ENCODE results near the gene COL15A1. TPM values are rescaled to one million over a fixed set of nuclear protein-coding genes. Genes with fewer than 3 reads are reported as not detected.

The COL15A1 gene
- total and polyA plus RNA-seq, 2 of the 8 experiments (the other 6 are each of a cell fraction or from before 2014, with no cell fraction given) = 0.12 to 0.15 TPM

GRCh38 chr9:98921732-98922131, 22.0 kb upstream of the COL15A1 start (continued):
- TF ChIP-seq SP2 (IDR thresholded peaks at IDR 0.05; ENCODE audit: low read length) = no peak
- TF ChIP-seq FOSL1 (IDR thresholded peaks at IDR 0.05; ENCODE audit: insufficient read depth, low read depth, low read length) = no peak
- no peak for TF ChIP-seq NRF1 (IDR thresholded peaks at IDR 0.05; ENCODE audit: low read depth, low read length)
- no peak for TF ChIP-seq HDAC6 (IDR thresholded peaks at IDR 0.05; ENCODE audit: low read depth, low read length)

Data from H1 (cell line).